Gastroesophageal sphincter (tissue), 3 donors: ENCODE results near the gene SEMA4D.

ENCODE experiments used
- CTCF ChIP-seq, 4 experiments: fragments of 200-600 bp in 2 of 4; fragments of 450-650 bp in 2 of 4; sonication (generic) in 1 of 4; IDR thresholded peaks; one replicate each; pipeline ENCODE4 v1.5.1; 2017 to 2019; ENCODE audit warnings: antibody characterized with exemption in 4 of 4, mild to moderate bottlenecking in 2 of 4, moderate library complexity in 2 of 4
- EP300 ChIP-seq: sonication (generic); formaldehyde crosslinking; IDR thresholded peaks from one replicate; pipeline ENCODE4 v1.6.1; 2017; ENCODE audit warnings: antibody characterized with exemption, mild to moderate bottlenecking
- POLR2A ChIP-seq, 2 donors: fragments of 450-650 bp; IDR thresholded peaks; one replicate each; pipeline ENCODE4 v1.6.1; 2017; ENCODE audit warnings: antibody characterized with exemption in 2 of 2, mild to moderate bottlenecking in 2 of 2, moderate library complexity in 1 of 2

- TF ChIP-seq CTCF (IDR thresholded peaks at IDR 0.05): no peak
- TF ChIP-seq POLR2A (IDR thresholded peaks at IDR 0.05): no peak
- no peak for TF ChIP-seq EP300
Measured at GRCh38 chr9:89409466-89409865, 88.4 kb downstream of the SEMA4D start.
